ENCODE measurements around the gene LCORL.
"Not testable (repeated sequence)": the region's sequence is repeated elsewhere in the genome, so short reads cannot be mapped to it uniquely, and the experiment has no call there.

Gene LCORL

DNA sequence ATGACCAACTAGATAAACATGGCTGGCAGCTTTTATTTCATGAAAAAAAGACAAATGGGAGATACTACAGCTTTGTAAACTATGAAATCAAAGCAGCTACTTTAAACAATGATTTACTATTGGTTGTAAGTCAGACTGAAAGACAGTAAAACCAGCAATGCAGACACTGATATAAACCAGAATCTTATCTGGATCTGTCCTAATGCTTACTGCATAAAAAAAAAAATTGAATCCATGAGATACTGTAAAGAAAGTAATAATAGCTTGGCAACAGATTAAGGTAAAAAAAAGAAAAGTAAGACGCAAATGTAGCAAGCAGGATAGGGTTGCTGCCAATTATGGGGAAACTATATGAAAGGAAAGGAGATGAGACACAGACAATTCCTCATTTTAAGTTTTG is 7.3 kb downstream of the LCORL start:
- DNase-seq = no peak

- DNase-seq = no peak
Observed at GRCh38 chr4:18012807-18013462, 8.6 kb downstream of the LCORL start.

GRCh38 chr4:18012134-18012806 is 9.3 kb downstream of the LCORL start:
- no peak for DNase-seq

- no peak for DNase-seq
Observed at GRCh38 chr4:18007625-18008024, 13.9 kb downstream of the LCORL start.

DNA sequence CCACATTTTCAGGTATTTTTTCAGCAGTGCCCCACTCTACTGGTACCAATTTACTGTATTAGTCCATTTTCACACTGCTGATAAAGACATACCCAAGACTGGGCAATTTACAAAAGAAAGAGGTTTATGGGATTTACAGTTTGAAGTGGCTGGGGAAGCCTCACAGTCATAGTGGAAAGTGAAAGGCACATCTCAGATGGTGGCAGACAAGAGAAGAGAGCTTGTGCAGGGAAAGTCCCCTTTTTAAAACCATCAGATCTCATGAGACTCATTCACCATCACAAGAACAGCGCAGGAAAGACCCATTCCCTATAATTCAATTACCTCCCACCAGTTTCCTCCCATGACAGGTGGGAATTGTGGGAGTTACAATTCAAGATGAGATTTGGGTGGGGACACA is 15.1 kb downstream of the LCORL start:
- DNase-seq = not testable (repeated sequence)

GRCh38 chr4:17997129-17997528 is 24.4 kb downstream of the LCORL start:
- DNase-seq = no peak

- DNase-seq = no peak
Observed at GRCh38 chr4:17995165-17995564, 26.4 kb downstream of the LCORL start.

DNA sequence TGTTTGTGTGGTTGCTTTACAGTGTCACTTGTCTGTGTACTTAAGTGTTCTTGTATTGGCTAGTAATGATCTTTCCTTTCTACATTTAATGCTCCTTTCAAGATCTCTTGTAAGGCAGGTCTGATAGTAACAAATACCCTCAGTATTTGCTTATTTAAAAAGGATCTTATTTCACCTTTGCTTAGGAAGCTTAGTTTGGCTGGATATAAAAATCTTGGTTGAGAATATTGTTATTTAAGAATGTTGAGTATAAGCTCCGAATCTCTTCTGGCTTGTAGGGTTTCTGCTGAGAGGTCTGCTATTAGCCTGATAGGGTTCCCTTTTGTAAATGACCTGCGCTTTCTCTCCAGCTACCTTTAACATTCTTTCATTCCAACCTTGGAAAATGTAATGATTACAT is 35.7 kb downstream of the LCORL start:
- DNase-seq = no peak

DNA sequence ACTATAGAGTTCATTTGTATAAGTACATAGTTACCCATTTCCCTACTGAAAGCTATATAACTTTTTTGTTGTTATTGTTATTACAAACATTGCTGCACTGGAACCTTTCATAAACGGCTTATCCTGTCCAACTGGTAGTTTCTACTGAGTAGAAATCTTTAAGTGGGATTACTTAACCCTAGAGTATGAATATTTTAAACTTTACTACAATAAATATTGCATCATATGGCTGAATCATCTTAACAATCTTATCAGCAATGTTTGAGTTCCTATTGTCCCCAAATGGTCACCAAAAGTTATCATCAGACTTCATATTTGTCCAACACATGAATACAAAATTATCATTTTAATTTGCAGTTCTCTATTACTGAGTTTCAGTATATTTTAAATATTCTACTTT is 40.5 kb downstream of the LCORL start:
- no peak for DNase-seq

GRCh38 chr4:17968721-17969120 is 52.8 kb downstream of the LCORL start:
- DNase-seq = no peak

DNA sequence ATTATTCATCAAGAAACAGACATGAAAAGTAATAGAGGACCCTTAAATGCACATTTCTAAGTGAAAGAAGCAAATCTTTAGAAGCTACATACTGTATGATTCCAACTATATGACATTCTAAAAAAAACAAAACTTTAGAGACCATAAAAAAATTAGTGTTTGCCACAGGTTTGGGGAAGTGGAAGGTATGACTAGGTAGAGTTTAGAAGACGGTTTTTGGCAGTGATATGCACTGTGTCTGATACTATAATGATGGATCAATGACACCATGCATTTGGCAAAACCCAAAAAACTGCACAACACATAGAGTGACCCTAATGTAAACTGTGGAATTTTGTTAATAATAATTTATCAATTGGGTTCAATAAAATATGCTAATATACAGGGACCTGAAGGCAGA is 54.5 kb downstream of the LCORL start:
- DNase-seq = no peak

- DNase-seq = no peak
Observed at GRCh38 chr4:17966312-17966711, 55.2 kb downstream of the LCORL start.

DNA sequence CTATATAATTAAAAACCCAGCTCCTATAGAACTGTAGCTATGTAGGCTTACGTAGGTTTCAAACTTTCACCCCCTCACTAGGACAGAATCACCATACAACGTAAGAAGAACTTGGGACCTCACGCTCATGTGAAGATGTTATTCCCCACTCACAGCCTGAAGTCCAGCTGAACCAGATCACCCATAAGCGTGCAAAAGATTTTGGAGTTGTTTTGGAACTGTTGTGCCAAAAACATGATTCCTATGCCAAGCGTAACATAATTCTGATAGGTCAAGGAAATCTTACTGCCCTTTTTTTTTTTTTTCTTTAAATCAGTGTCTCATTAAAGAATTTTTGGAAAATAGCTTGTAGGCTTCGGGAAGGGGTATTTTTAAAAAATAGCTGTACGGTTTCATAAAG is 57.0 kb downstream of the LCORL start:
- no peak for DNase-seq

DNA sequence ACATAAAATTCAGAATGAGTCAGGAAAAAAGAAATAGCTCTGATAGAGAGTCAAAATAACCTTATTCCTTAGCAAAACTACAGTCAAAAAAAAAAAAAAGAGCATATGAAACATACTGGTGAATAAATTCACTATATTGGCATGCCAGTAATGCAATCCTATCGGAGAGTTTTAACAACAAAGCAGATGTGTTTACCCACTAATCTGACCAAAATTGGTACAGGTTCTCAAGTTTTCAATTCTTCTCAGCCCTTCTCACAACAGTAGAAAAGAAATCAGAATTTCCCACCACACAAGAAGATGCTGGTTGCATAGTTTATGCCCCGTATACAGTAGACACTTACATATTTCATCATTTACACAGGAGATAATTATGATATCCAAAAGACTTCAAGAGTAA is 59.4 kb downstream of the LCORL start:
- DNase-seq = no peak

DNA sequence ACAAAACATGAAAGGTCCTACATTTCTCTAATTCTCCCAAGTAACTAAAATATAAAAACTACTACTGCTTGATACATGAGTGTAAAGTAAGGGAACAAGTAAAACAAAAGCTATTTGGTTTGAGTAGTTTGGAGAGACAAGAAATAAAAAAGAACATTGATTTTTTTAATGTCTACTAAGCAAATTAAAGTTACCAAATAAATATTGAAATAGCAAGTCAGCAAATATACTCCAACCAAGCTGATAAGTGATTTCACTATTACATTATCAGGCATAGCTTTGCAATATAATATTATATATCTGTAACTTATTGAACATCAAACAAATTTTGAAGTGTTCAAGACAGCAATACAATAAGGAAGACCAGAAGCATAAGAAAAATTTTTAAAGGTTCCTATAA is 60.3 kb downstream of the LCORL start:
- no peak for DNase-seq

DNA sequence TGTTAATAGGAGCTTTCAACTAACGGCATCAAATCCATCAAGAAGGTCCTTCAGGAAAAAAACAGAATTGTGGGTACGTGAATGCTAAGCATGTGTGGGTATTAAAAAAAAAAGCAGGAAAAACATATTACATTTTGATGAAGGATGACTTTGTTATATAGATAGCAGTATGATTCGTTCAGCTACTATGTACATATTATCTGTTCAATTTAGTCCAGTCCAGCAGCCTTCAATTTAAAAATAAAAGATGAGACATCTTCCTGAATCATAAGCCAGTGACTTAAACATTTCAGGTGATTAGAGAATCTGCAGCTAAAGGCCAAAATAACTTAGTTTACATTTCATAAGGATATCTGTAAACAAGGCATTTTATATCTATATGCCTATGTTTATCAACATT is 63.4 kb downstream of the LCORL start:
- no peak for DNase-seq

DNA sequence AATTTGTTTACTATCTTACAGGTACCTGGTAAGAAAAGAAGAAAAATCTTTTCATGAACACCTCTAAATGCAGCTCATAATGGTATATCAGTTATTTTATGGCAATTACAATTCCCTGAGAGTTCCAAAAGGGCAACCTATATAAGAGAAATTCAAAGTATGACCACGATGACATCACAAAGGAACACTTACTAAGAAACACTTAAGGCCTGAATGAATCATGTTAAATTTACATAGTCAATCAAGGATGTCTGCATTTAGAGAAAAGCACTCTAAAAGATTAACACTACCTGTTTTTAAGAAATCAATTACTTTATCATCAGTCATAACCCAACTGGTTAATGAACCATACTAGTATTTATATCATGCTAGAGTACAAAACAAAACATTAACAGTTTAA is 63.9 kb downstream of the LCORL start:
- DNase-seq = no peak

GRCh38 chr4:17956245-17956644 is 65.3 kb downstream of the LCORL start:
- no peak for DNase-seq

- DNase-seq = no peak
Observed at GRCh38 chr4:17945303-17945702, 76.3 kb downstream of the LCORL start.

DNA sequence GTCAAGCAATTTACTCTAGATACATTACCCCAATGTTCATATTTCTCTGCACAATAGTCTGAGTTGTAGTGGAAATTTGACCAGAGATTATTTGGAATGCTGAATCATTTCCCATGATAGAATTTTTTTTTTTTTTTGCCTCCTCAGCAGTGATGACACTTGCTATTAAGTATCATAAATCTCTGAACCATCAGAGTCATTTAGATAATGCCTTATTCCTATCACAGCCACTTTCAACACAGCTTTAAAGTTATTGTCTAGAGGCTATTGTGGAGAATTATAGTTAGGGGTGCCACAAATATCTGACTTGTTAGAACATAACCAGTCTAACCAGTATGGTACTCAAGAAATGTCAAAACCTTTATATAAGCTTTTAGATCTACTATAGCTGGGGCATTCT is 79.8 kb downstream of the LCORL start:
- DNase-seq = no peak

DNA sequence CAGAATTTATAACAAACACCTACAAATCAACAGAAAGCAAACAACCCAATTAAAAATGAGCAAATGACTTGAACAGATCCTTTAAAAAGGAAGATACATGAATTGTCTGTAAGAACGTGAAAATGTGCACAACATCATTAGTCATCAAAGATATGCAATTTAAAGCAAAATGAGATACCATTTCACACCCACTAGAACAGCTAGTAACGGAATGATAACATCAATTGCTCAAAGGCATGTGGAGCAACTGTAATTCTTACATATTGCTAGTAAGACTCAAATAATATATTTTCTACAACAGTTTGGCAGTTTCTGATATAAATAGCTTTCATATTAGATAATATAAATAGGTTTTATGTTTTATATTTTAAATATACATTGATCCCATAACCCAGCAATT is 82.5 kb downstream of the LCORL start:
- no peak for DNase-seq

DNA sequence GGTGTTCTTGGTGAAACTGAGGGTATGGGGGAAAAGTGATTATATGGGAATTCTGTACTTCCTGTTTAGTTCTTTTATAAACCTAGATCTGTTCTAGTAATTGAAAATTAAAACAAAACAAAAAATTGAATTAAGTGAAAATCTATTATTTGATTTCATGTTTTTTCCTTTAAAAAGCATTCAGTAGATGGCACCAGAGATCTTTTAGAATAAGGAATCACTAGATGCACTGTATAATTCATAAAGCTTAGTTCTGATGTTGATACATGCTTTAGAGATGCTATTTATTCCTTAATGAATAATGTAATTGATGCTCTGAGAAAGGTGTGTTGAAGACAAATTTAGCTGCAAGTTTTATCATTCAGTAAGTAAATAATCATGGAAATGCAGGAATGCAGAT is 87.3 kb downstream of the LCORL start:
- DNase-seq = no peak

- no peak for DNase-seq
Observed at GRCh38 chr4:17933126-17933525, 88.4 kb downstream of the LCORL start.

DNA sequence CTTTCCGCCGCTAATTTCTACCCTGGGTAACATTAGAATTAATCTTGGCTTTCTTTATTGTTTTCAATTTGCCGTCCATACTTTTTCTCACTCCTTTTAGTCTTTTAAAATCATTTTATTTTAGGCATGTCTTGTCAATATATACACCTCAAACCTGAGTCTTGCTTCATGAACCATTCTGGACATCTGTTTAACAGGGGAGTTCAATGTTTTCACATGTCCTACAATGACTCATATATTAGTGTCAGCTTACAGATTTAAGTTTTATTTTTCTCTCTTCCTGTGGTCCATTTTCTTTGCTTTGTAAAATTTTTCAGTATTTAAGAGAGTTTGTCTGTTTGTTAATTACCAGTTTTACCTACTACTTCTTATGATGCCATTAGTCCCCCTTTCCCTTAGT is 89.5 kb downstream of the LCORL start:
- DNase-seq = no peak

GRCh38 chr4:17930256-17930655 is 91.3 kb downstream of the LCORL start:
- DNase-seq = no peak
